Posterior cingulate gyrus (tissue), 11 donors: ENCODE results near the gene ALOXE3.
"Not testable (repeated sequence)": the region's sequence is repeated elsewhere in the genome, so short reads cannot be mapped to it uniquely, and the experiment has no call there.

Experiments used
- DNase-seq, 10 donors: peaks; one replicate each; pipeline versions ENCODE4 v3.0.0 to v3.0.0-alpha.2; 2020 to 2021; ENCODE audit warnings: mixed read lengths in 3 of 10
- intact Hi-C: fragments of 100-400 bp; cut with DNase I; formaldehyde crosslinking; loops from one replicate; pipeline ENCODE4 v1.15.1; 2023

The ALOXE3 gene

DNA sequence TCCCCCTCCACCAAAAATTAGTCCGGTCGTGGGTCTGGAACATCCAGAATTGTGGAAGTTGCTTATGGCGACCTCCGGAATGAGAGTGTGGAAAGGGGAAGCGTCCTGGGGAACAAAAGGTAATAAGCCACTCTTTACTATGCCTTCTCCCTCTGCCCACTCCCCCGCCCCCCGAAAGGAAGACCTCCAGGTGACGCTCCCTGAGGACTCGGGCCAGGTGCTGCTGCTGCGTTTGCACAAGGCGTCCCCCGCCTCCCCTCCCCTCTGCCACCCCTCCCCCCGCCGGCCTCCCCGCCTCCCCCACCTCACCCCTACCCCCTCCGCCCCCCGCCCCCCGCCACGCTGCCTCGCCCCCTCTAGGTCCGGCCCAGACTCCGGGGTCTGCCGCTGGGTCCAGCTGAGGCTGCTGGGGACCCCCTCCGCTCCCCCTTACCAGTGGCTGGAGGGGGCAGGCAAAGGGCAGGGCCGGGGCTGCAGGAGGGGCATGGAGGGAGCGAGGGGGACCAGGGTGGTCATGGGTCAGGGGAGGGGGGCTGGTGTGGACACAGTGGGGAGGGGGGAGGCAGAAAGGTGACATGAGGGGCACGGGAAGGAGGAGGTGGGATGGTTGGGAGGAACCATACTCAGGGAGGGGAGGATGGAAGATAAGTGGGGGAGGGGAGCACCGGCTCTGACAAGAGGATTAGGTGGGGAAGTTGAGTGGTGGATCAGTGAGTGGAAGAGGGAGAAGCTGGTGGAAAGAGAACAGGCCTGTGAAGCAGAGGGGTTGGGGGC is 54.4 kb downstream of the ALOXE3 start:
- DNase-seq = peak in 3 of 10 donors; percentile 12 to 55 (median 33)
- intact Hi-C loops = no loop called here

DNA sequence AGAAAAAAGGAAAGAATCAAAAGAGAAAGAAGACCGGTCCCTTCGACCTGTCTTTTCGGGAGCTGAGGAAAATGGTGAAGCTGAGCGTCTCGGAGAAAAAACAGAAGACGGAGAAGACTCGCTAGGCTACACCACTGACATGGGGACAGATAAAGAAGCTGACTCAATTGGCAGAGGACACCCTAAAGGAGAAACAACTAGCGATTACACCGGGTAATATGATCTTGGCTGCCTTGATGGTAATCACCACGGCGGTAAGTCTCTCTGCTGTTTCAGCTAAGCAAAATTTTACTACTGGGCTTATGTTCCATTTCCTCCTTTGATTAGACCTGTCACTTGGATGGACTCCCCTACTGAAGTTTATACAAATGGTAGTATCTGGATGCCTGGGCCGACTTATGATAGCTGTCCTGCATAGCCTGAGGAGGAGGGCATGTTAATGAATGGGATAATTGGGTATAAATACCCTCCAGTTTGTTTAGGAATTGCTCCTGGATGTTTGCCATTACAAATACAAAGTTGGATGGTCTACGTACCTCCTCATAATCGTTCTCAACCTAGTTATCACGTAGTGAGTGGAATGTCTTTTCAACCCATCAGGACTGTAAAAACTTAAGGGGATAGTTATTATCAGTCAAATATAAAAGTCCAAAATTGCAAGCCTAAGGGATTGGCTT is 55.4 kb downstream of the ALOXE3 start:
- intact Hi-C loops = no loop called here
- DNase-seq = no peak

DNA sequence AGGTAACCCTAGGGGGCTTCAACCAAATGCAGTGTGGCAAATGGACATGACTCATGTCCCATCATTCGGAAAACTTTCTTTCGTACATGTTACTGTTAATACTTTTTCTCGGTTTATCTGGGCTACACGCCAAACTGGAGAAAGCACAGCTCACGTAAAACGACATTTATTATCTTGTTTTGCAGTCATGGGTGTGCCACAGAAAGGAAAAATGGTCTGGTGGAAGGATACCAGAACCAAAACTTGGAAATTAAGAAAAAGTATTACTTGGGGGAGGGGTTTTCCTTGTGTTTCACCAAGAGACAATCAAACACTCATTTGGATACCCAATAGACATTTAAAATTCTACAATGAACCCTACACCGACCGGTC is 55.9 kb downstream of the ALOXE3 start:
- peak in 1 of 10 donors; percentile 2 for DNase-seq
- intact Hi-C loops = no loop called here

DNA sequence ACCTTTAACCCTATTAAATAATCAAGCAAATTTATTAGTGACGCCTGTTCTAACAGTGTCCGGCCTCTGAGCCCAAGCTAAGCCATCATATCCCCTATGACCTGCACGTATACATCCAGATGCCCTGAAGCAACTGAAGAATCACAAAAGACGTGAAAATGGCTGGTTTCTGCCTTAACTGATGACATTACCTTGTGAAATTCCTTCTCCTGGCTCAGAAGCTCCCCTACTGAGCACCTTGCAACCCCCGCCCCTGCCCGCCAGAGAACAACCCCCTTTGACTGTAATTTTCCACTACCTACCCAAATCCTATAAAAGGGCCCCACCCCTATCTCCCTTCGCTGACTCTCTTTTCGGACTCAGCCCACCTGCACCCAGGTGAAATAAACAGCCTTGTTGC is 56.5 kb downstream of the ALOXE3 start:
- intact Hi-C loops, DNase-seq: not testable (repeated sequence)

DNA sequence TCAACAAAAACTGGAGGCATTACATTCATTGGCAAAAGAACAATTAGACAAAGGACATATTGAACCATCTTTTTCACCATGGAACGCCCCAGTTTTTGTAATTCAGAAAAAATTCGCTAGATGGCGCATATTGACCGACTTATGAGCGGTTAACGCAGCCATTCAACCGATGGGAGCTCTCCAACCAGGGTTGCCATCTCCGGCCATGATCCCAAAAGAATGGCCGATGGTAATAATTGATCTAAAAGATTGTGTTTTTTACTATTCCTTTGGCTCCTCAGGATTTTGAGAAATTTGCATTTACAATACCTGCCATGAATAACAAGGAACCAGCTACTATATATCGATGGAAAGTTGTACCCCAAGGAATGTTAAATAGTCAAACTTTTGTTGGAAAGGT is 58.0 kb downstream of the ALOXE3 start:
- peak in 6 of 10 donors; percentile 47 to 86 (median 55) for DNase-seq
- intact Hi-C loops = no loop called here

DNA sequence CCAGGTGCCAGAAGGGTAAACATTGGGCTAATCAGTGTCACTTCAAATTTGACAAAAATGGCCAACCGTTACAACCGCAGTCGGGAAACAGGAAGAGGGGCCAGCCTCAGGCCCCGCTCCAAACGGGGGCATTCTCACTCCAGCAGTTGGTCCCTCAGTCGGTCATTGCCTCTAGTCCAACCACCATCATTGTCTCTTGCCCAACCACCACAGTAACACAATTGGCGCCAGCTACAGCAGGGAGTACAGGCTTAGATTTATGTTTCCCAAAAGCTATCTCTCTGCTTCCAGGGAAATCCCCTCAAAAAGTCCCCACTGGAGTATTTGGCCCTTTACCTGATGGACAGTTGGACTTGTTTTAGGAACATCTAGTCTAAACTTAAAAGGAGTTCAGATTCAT is 59.2 kb downstream of the ALOXE3 start:
- intact Hi-C loops = loop anchor here (5.0 kb wide), 2 partner anchors 67 to 192 kb away; no protein-coding TSS in a partner anchor
- no peak for DNase-seq

DNA sequence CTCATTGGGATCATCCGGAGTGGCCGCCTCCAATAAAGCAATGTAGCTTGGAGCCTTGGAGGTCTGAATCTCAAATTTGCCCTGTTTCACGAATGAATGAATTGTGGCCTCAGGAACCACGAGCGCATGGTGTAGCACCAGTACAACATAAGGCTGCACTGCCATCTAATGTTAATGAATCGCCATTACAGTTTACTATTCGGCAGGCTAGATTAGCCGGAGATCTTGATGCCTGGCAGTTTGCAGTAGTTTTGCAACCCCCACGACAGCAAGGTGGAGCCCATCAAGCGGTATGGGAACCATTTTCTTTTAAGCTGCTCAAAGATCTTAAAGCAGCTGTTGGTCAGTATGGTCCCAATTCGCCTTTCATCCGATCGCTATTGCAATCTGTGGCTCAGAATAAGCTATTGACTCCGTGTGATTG is 60.6 kb downstream of the ALOXE3 start:
- peak in 4 of 10 donors; percentile 15 to 31 (median 24) for DNase-seq
- intact Hi-C loops = loop anchor here (5.0 kb wide), 2 partner anchors 65 to 190 kb away; no protein-coding TSS in a partner anchor

DNA sequence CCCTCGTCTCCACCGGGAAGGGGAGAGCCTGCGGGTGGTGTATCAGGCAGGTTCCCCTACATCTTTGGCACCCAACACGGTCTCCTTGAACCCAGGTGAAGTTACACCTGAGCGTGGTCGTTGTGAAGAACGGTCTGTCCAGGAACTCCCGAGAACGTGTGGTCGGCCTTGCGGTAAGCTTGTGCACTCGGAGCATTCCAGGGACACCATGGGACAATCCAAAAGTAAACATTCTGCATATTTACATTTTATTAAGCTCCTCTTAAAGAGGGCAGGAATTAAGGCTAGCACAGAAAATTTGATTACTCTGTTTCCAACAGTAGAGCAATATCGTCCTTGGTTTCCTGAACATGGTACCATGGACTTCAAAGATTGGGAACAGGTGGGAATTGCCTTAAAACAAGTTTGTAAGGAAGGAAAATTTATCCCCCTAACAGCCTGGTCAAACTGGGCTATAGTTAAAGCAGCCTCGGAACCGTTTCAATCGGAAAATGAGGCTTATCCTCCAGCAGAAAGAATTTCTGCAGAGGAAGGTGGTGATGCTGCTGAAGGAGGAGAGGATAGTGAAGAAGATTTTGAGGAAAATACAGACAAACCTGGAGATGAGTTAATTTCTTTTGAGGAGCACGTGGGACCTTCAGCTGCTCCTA is 61.2 kb downstream of the ALOXE3 start:
- DNase-seq = peak in 1 of 10 donors; percentile 69

DNA sequence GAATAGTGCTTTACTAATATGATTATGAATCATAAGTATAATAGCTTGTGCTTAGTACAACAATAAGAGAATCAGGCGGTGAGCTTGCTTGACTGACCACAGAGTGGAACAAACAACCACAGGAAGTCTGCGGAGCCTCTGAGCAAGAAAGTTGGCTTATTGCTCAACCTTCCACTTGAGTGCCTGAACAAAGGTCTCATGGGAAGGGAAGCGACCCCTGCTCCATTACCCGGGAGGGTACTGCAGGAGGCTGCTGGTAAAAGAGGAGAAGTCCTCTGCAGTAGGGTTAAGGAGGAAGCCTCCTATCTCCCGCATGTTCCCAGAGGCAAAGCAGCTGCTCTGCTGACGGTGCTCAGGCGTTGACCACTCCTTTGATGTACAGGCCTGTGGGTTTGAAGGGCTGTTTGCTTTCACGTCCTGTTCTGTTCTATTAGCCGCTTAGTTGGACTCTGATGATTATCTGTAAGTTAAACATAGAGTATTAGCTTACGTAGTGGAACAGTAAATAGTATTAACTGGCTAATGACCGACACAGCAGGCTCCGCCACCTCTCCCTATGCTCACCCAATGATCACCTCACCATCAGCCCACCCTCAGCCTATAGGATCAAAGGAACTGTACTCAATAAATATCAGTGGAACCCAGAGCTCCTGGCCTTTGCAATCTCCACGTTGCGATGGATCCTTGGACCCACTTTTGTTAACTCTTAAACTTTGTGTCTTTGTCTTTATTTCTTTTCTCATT is 61.9 kb downstream of the ALOXE3 start:
- DNase-seq = peak in 2 of 10 donors; percentile 36

More for the DNA sequence above, 61.2 kb downstream of the ALOXE3 start:
- intact Hi-C loops = loop anchor here (5.0 kb wide), 2 partner anchors 65 to 190 kb away; no protein-coding TSS in a partner anchor

DNA sequence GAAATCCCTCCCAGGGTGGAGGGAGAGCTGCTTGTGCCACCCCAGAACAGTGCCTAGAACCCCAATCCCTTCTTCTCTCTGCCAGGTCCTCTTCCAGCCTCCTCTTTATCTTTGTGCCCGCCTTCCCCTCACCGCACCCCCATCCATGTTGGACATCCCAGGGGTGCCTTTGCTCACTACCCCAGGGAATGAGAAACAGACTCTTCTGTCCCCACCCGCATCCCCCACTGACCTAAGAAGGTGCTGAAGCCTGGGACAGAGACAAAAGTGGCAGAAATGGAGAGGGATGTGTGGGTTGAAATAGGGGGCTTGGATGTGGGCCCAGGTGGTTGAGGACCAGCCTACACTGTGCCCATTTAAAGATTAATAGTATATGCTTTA is 62.5 kb downstream of the ALOXE3 start:
- no peak for DNase-seq
- intact Hi-C loops = loop anchor here (5.0 kb wide), 2 partner anchors 64 to 189 kb away; no protein-coding TSS in a partner anchor

More for the DNA sequence above, 61.9 kb downstream of the ALOXE3 start:
- intact Hi-C loops = loop anchor here (5.0 kb wide), 2 partner anchors 64 to 189 kb away; no protein-coding TSS in a partner anchor

DNA sequence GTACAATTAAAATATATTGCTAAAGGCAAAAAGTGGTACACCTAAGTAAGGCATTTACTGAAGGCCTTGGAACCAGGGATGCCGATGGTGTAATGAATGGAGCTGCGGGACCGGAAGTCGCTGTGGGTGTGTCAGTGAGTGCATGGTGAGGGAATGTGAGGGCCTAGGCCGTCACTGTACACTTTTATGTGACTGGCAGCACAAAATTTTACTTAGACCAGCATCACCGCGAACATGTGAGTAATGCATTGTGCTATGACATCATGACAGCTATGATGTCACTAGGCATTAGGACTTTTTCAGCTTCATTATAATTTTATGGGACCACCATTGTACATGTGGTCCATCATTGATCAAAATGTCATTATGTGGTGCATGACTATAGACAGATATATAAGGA is 64.7 kb downstream of the ALOXE3 start:
- intact Hi-C loops = no loop called here
- no peak for DNase-seq

DNA sequence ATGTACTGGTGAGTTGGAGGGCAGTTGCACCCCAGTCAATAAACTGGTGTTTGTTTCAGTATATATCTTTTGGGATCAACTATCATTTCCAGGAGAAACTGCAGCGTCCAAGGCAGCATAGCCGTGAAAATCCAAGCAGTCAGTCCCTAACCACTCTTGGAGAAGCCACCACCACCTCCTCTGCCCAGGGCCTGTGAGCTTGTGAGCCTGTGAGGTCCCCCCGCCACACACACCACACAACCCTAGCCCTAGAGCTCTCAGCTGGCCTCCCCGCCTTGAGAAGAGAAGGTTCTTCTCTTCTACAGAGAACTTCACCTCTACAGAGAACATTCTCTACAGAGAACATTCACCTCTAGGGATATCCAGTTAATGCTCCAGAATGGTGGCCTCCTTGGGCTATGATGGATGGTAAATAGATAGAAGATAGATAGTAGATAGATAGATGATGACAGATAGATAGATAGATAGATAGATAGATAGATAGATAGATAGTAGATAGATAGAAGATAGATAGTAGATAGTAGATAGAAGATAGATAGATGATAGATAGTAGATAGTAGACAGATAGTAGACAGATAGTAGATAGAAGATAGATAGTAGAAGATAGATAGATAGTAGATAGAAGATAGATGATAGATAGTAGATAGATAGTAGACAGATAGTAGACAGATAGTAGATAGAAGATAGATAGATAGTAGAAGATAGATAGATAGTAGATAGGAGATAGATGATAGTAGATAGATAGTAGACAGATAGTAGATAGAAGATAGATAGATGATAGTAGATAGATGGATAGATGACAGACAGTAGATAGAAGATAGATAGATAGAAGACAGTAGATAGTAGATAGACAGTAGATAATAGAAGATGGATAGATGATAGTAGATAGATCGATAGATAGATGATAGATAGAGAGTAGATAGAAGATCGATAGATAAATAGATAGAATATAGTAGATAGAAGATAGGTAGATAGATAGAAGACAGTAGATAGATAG is 65.8 kb downstream of the ALOXE3 start:
- intact Hi-C loops = no loop called here
- DNase-seq = no peak

DNA sequence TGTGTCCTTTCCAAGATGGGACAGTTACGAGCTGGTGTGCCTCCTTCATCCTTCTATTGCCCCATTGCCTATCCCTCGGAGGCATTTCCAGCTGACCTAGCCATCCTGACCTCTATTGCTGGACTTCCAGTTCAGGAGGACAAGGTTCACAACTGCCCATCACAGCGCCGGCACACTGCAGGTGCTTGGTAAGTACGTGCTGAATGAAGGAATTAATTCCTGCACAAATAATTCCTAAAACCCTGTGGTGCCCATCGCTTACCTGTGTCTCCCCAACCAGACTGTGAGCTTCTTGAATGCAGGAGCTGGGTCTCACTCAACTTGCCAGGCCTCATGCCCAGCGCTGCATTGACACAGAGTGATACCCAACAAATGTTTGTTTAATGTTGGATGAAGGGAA is 66.5 kb downstream of the ALOXE3 start:
- intact Hi-C loops = no loop called here

DNA sequence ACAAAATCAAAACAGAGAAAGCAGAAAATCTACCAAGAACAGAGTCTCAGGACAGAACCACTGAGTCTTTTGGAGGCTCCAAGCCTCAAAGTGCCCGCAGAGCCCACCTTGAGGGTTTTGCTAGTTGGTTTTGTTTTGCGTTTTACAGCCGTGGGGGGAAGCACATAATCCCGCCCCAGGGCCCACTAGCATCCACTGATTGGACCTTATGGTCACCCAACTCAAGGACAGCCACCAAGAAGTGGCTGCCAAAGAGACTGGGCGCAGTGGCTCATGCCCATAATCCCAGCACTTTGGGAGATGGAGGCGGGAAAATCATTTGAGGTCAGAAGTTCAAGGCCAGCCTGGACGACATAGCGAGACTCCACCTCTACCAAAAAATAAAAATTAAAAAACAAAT is 69.6 kb downstream of the ALOXE3 start:
- intact Hi-C loops = loop anchor here (10.0 kb wide), 1 partner anchor 304 kb away; no protein-coding TSS in a partner anchor
- DNase-seq = no peak

More for the DNA sequence above, 66.5 kb downstream of the ALOXE3 start:
- no peak for DNase-seq

DNA sequence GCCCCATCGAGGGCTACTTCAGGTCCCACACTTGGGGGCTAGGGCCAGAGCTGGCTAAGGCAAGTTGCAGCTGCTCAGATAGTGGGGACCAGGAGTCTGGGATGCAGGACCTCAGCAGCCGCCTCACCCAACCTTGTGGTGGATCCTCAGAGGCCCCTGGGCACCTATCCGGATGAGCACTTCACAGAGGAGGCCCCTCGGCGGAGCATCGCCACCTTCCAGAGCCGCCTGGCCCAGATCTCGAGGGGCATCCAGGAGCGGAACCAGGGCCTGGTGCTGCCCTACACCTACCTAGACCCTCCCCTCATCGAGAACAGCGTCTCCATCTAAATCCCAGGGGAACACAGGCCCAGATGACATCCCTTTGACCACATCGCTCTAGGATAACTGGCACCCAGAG is 70.1 kb downstream of the ALOXE3 start:
- intact Hi-C loops = loop anchor here (10.0 kb wide), 1 partner anchor 303 kb away; no protein-coding TSS in a partner anchor
- DNase-seq = no peak

DNA sequence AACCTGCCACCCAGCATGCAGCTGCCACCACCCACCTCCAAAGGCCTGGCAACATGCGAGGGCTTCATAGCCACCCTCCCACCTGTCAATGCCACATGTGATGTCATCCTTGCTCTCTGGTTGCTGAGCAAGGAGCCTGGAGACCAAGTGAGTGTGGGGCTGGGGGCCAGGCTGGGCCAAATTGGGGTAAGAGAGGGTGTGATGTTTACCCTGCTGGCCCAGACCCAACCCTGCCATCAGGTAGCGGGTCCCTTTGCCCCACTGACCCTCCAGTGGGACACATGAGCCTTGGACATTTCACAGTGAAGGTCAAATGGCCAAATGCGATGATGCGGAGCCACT is 70.6 kb downstream of the ALOXE3 start:
- intact Hi-C loops = loop anchor here (10.0 kb wide), 1 partner anchor 303 kb away; no protein-coding TSS in a partner anchor

DNA sequence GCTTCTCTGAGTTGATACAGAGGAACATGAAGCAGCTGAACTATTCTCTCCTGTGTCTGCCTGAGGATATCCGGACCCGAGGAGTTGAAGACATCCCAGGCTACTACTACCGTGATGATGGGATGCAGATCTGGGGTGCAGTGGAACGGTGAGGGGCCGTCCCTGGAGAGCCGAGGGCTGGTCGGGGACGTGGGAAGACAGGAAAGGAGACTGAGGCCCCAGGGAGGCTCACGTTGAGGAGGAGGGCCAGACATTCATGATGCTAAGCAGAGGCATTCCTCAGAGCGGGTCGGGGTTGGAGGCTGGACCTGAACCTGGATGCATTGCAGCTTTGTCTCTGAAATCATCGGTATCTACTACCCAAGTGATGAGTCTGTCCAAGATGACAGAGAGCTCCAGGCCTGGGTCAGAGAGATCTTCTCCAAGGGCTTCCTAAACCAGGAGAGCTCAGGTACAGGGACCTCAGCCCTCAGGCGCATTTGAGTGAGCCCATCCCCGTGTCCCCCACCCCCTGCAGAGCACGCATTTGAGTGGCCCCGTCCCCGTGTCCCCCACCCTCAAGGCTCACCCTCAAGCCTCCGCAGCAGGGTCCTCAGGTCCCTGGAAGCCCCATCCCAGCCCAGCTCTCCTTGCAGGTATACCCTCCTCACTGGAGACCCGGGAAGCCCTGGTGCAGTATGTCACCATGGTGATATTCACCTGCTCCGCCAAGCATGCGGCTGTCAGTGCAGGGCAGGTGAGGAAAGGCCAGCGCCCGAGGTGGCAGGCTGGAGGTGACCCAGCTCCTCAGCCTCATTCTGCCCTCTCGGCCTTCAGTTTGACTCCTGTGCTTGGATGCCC is 71.2 kb downstream of the ALOXE3 start:
- no peak for DNase-seq
- intact Hi-C loops = loop anchor here (10.0 kb wide), 1 partner anchor 302 kb away; no protein-coding TSS in a partner anchor

More for the DNA sequence above, 70.6 kb downstream of the ALOXE3 start:
- DNase-seq = no peak
